AG04449 (cell line): ENCODE measurements around the gene SH2D3C.

Experiments used
- CTCF ChIA-PET: fragments of 350-600 bp; formaldehyde crosslinking; extraction: SDS; loops from one replicate; lab custom pipeline; 2021; ENCODE audit warnings: antibody characterized with exemption; lab: Yijun Ruan, JAX
- POLR2A ChIA-PET: fragments of 400-600, 350-600 bp; formaldehyde crosslinking; extraction: SDS; loops from one replicate; lab custom pipeline; 2020; ENCODE audit warnings: antibody characterized with exemption, inconsistent platforms; lab: Yijun Ruan, JAX
- DNase-seq: peaks from one replicate; pipeline ENCODE4 v3.0.0-alpha.2; 2010; ENCODE audit warnings: low read depth, low spot score
- H3K4me3 ChIP-seq: 2 replicates; pipeline ENCODE4 v1.5.1; 2011; ENCODE audit warnings: low read depth, mild to moderate bottlenecking, control low read depth, low read length
- TF ChIP-seq, protein P1 (sequence below): IDR thresholded peaks from one replicate; pipeline ENCODE4 v1.5.1; 2011; ENCODE audit warnings: mild to moderate bottlenecking, moderate library complexity, low read length, control low read depth, inconsistent platforms; ENCODE audit not compliant: insufficient read depth; ENCODE audit errors: missing control alignments

The SH2D3C gene

DNA sequence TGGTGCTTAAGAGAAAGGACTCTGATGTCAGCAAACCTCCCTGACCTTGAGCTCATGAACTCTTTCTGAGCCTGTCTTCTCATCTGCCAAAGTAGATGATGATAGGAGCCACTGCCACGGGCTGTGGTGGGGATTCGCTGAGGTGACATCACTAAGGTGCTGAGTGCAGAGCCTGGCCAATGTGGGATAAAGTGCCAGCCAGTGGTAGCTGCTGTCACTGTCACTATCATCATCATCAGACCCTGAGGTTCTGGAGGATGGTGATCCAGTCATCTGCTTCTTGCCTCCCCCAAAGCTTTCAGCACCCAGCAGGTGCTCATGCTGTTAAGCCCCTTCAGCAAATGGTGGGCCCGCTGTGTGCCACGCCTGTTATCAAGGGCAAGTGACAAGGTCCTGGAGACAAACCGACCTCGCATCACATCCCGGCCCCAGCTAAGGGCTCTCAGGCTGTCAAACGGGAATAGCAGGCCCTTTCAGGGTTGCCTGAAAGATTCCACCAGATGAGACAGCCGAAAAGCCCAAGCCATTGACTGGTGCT lies 30.6 kb upstream of the SH2D3C start:
- TF ChIP-seq, protein P1, sequence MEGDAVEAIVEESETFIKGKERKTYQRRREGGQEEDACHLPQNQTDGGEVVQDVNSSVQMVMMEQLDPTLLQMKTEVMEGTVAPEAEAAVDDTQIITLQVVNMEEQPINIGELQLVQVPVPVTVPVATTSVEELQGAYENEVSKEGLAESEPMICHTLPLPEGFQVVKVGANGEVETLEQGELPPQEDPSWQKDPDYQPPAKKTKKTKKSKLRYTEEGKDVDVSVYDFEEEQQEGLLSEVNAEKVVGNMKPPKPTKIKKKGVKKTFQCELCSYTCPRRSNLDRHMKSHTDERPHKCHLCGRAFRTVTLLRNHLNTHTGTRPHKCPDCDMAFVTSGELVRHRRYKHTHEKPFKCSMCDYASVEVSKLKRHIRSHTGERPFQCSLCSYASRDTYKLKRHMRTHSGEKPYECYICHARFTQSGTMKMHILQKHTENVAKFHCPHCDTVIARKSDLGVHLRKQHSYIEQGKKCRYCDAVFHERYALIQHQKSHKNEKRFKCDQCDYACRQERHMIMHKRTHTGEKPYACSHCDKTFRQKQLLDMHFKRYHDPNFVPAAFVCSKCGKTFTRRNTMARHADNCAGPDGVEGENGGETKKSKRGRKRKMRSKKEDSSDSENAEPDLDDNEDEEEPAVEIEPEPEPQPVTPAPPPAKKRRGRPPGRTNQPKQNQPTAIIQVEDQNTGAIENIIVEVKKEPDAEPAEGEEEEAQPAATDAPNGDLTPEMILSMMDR: no peak
- DNase-seq: no peak
- ChIA-PET POLR2A (interaction anchor here (0.7 kb wide), 1 partner anchor 86 kb away, joined by 5 read pairs; no protein-coding TSS in a partner anchor), CTCF (interaction anchor here (1.1 to 1.3 kb wide), 3 partner anchors 61 to 115 kb away, joined by 3 to 4 read pairs (median 3); no protein-coding TSS in a partner anchor)
- no peak overlapping the region for H3K4me3 ChIP-seq

DNA sequence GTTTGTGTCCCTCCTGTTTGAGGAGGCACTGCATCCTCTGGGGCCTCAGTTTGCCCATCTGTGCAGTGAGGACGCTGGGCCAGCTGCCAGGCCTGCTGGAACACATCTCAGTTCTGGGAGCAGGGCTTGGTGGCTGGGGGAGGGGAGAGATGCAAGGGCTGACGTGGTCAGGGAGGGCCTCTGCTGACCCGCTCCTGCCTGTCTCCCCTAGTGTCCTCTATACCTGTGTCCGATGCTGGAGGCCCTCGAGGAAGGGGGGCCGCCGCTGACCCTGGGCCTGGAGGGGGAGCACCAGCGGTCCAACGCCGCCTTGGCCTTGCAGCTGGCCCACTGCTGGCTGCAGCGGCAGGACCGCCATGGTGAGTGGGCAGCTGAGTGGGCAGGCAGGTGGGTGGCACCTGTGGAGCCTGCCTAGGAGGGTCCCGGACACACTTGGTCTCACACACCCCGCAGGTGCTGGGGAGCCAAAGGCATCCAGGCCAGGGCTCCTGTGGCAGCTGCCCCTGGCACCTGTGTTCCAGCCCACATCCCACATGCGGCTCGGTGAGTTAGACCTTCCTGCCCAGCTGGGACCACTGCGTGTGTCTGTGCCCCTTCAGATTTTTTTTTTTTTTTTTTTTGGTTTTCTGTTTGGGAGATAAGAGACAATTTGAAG lies 30.0 kb upstream of the SH2D3C start:
- no peak overlapping the region for H3K4me3 ChIP-seq
- ChIA-PET CTCF (interaction anchor here (1.1 to 1.3 kb wide), 3 partner anchors 62 to 116 kb away, joined by 3 to 4 read pairs (median 3); no protein-coding TSS in a partner anchor), POLR2A (interaction anchor here (0.7 kb wide), 1 partner anchor 86 kb away, joined by 5 read pairs; no protein-coding TSS in a partner anchor)
- TF ChIP-seq, protein P1: no peak
- DNase-seq: no peak

DNA sequence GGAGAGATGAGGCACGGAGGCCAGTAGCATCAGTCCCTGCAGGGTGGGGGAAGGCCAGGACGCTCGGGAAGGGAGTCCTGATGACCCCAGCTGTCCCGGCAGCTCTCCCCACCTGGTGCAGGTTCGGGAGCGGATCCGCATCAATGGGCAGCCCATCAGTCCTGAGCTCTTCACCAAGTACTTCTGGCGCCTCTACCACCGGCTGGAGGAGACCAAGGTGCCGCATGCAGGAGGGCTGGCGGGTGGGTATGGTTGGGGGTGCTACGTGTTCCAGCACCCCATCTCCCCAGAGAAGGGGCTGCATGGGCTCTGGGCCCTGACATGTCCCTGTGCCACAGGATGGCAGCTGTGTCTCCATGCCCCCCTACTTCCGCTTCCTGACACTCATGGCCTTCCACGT lies 28.4 kb upstream of the SH2D3C start:
- CTCF ChIA-PET: interaction anchor here (1.4 to 1.6 kb wide), 2 partner anchors 63 to 72 kb away, joined by 3 to 6 read pairs; partner anchors contain the start of gene TOR2A

DNA sequence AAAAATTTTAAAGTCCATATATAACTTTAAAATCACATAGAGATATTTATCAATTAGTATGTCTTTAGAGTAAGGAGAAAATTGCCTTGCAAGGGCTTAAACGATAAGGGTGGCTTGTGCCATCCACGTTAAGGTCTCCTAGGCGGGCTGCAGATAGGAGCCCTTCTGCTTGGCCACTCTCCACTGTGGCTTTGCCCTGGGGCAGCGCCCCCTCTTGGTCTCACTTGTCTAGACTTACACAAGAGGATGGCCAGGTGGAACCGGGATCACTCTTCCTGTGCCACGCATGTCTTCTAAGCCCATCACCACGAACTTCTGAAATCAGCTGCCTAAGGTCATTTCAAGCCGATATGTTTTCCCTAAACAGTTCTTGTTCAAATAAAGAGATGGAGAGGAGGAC lies 27.2 kb upstream of the SH2D3C start:
- DNase-seq: no peak
- TF ChIP-seq, protein P1: peak; percentile 45
- ChIA-PET POLR2A (no interaction called here), CTCF (interaction anchor here (0.7 to 2.1 kb wide), 6 partner anchors 11 to 269 kb away, joined by 3 to 6 read pairs (median 4); no protein-coding TSS in a partner anchor)
- no peak overlapping the region for H3K4me3 ChIP-seq

More for the DNA sequence above, 28.4 kb upstream of the SH2D3C start:
- POLR2A ChIA-PET: no interaction called here
- no peak overlapping the region for H3K4me3 ChIP-seq
- DNase-seq: no peak
- TF ChIP-seq, protein P1: no peak

DNA sequence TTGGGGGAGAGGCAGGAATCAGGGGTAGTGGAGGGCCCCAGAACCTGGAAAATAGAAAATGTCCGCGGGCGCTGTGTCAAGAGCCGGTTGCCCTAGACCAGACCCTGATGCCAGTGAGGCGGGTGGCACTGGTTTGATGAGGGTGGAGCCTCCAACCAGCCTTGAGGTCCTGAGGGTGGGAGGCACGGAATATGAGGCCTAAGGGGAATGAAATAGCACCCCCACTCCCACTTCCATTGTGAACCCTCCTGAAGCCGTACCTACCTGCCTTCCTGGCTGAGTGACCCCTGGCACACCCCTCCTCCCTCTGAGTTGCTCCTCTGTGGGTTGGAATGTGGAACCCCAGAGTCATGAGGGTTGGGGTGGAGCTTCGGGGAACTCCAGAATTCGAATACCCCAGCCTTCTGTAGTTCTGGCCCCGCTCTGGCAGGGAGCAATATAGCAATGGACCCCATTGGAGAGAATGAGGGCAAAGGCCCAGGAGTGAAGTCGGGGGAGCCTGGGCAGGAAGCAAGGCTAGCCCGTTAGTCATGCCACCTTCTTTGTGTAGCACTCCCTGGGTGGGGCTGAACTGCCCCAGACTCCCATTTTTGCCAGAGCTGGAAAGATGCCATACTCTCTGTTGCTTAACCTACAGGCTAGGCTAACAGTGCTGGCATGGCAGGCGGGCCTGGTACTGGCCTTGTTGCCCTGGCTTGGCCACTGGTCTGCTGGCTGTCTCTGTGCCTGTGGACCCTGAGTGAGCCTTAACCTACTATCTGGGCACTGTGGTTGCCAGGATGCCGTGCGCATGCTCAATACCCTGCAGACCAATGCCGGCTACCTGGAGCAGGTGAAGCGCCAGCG lies 25.3 kb upstream of the SH2D3C start:
- DNase-seq: no peak
- POLR2A ChIA-PET: interaction anchor here (0.6 to 2.3 kb wide), 8 partner anchors 8 to 119 kb away, joined by 3 to 11 read pairs (median 4); partner anchors contain the start of gene CDK9
- CTCF ChIA-PET: interaction anchor here (1.5 to 3.9 kb wide), 4 partner anchors 11 to 69 kb away, joined by 6 to 12 read pairs (median 11); partner anchors contain the start of gene TOR2A
- H3K4me3 ChIP-seq: peak overlapping the region; percentile 81
- TF ChIP-seq, protein P1: no peak
